ENCODE data around the gene TPGS2. TPM values are rescaled to one million over a fixed set of nuclear protein-coding genes. Genes with fewer than 3 reads are reported as not detected.

The TPGS2 gene
- total RNA-seq, 2 experiments from 2014 or later: 71.5 to 73.4 TPM

DNA sequence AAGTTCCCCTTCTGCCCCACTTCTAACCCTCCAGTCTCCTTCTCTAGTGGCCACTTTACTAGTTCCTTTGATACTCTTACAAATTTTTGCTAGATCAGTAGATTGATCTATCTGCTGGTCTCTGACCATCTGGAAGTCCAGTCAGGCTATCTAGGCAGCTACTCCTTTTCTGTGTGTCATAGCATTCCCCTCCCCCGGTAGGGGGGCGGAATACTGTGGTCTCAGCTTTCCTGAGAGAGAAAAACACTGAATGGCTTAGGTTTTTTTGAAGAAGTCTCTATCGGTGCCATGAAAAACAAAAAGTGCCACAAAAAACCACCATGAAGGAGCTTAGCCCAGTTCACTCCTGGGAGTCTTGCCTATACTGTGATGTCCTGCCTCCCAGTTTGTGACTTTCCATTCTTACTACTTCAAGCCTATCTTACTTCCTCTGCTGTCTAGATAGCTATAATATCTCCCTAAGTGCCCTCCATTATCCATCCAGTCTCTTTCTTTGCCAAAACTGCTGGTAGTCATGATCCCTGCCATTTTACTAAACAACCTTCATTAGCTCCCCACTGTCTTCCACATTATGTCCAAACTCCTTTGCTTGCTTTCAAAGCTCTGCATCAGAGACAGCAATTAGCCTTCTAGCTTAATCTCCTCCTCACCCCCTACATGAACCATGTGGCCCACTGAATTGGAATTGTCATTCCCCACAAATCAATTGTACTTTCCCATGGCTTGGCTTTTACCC lies 29.9 kb downstream of the TPGS2 start:
- Mint-ChIP-seq H3K27ac (no peak overlapping the region), H3K27me3 (ENCODE audit: low read depth) (no peaks in the 10 kb centered on the region), H3K4me1 (ENCODE audit: low read depth) (no peaks in the 10 kb centered on the region), H3K36me3 (ENCODE audit: low read depth) (peaks cover 64% of the 10 kb centered on the region), H3K9me3 (no peaks in the 10 kb centered on the region), H3K4me3 (no peak overlapping the region)
- DNase-seq: no peak
- CTCF ChIA-PET: interaction anchor here (1.5 kb wide), 1 partner anchor 10 kb away, joined by 4 read pairs; no protein-coding TSS in a partner anchor
- intact Hi-C loops (cut with micrococcal nuclease): no loop called here

DNA sequence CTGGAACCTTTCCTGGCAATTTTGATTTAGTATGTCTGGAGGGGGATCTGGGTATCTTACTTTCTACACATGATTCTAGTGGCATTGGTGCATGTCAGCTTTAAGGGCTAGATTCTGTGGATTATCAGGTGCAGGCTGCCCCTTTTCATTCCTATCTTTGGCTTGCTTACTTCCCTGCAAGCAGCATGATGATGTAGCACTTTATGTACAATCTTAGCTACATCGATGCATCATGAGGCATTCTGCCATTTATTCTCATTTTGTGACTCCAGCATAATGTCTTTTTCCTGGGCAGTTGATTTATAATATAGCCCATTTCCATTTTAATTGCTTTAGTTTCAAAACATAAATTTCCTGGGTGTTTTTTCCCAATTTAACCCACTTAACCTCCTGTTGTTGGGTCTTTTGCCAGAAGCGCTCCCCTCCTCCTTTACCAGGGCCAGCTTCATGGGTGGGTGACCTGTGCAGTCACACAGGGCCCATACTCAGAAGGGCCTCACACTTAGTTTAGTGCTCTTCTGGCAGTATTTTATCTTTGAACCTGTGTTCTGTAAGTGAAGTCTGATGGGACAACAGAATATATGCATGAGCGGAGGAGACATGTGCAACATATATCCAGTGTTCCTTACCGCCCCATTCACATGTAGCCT lies 36.0 kb downstream of the TPGS2 start:
- CTCF ChIA-PET: interaction anchor here (1.1 kb wide), 1 partner anchor 18 kb away, joined by 3 read pairs; no protein-coding TSS in a partner anchor
- no peak overlapping the region for H3K27ac Mint-ChIP-seq
- no peaks in the 10 kb centered on the region for H3K27me3 Mint-ChIP-seq (ENCODE audit: low read depth)
- DNase-seq: no peak
- H3K9me3 Mint-ChIP-seq: peaks cover 14% of the 10 kb centered on the region
- intact Hi-C loops (cut with micrococcal nuclease): no loop called here
- H3K4me1 Mint-ChIP-seq (ENCODE audit: low read depth): no peaks in the 10 kb centered on the region
- no peak overlapping the region for H3K4me3 Mint-ChIP-seq
- H3K36me3 Mint-ChIP-seq (ENCODE audit: low read depth): peaks cover 56% of the 10 kb centered on the region

DNA sequence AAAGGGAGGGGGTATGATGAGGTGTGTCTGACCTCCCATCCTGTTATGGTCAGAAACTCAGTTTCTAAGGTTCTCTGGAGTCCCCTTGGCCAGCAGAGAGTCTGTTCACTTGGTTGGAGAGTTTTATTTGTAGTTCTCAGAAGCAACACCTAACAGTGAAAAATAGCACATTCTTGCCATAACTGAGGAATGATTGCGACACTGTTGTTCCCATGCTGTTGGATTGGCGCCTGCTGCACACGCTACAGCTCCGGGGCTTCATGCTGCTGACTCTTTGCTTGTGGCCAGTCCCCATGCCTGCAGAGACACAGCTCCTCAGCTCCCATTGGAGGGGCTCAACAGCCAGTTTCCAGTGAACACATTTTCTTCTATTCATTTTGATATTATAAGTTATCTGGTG lies 42.1 kb downstream of the TPGS2 start:
- no peaks in the 10 kb centered on the region for H3K27me3 Mint-ChIP-seq (ENCODE audit: low read depth)
- no peak overlapping the region for H3K27ac Mint-ChIP-seq
- CTCF ChIA-PET: no interaction called here
- intact Hi-C loops (cut with micrococcal nuclease): no loop called here
- peaks cover 34% of the 10 kb centered on the region for H3K36me3 Mint-ChIP-seq (ENCODE audit: low read depth)
- peaks cover 14% of the 10 kb centered on the region for H3K9me3 Mint-ChIP-seq
- DNase-seq: no peak
- H3K4me3 Mint-ChIP-seq: no peak overlapping the region
- no peaks in the 10 kb centered on the region for H3K4me1 Mint-ChIP-seq (ENCODE audit: low read depth)

DNA sequence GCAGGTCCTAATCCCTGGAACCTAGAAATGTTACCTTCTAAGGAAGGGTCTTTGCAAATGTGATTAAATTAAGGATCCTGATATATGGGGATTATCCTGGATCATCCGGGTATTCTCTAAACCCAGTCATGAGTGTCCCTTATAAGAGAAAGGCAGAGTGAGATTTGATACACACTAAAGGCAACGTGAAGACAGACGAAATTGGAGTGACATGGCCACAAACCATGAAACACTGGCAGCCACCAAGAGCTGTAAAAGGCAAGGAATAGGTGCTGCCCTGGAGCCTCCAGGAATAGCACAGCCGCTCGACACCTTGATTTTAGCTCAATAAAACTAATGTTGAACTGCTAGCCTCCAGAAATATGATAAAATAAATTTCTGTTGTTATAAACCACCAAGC lies 45.0 kb downstream of the TPGS2 start:
- H3K4me3 Mint-ChIP-seq: no peak overlapping the region
- H3K4me1 Mint-ChIP-seq (ENCODE audit: low read depth): no peaks in the 10 kb centered on the region
- no peaks in the 10 kb centered on the region for H3K9me3 Mint-ChIP-seq
- no peak for DNase-seq
- intact Hi-C loops (cut with micrococcal nuclease): no loop called here
- no peak overlapping the region for H3K27ac Mint-ChIP-seq
- CTCF ChIA-PET: no interaction called here
- peaks cover 15% of the 10 kb centered on the region for H3K36me3 Mint-ChIP-seq (ENCODE audit: low read depth)
- H3K27me3 Mint-ChIP-seq (ENCODE audit: low read depth): no peaks in the 10 kb centered on the region

DNA sequence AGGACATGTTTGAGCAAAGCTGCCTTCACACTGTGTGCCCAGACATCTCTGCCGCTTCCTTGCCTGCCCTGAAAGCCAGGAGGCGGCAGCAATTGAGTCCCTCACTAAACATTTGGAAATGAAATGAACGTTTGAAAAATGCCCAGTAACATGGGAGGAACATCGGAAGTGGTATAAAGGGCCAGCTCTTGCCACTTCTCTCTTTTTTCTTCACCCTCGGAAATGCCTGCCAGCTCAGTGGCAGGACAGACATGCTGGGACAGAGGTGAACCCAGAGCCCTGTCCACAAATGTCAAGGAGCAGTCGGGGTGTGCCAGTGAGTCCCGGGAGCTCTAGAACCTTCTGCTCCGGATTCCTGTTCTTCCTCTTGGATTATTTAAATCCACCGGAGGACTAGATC lies 46.1 kb downstream of the TPGS2 start:
- DNase-seq: no peak
- H3K27me3 Mint-ChIP-seq (ENCODE audit: low read depth): no peaks in the 10 kb centered on the region
- CTCF ChIA-PET: no interaction called here
- peaks cover 12% of the 10 kb centered on the region for H3K36me3 Mint-ChIP-seq (ENCODE audit: low read depth)
- H3K9me3 Mint-ChIP-seq: no peaks in the 10 kb centered on the region
- no peak overlapping the region for H3K4me3 Mint-ChIP-seq
- no peaks in the 10 kb centered on the region for H3K4me1 Mint-ChIP-seq (ENCODE audit: low read depth)
- intact Hi-C loops (cut with micrococcal nuclease): no loop called here
- H3K27ac Mint-ChIP-seq: no peak overlapping the region

DNA sequence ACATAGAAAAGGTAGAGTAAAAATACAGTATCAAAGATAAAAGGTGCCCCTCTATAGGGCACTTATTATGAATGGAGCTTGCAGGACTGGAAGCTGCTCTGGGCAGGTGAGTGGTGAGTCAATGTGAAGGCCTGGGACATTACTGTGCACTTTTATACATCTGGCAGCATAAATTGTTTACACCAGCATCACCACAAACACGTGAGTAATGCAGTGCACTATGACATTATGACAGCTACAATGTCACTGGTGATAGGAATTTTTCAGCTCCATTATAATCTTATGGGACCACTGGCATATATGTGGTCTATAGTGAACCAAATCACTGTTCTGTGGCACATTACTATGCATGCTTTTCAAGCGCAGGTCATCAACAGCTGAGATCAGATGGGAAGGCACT lies 48.1 kb downstream of the TPGS2 start:
- no peaks in the 10 kb centered on the region for H3K4me1 Mint-ChIP-seq (ENCODE audit: low read depth)

DNA sequence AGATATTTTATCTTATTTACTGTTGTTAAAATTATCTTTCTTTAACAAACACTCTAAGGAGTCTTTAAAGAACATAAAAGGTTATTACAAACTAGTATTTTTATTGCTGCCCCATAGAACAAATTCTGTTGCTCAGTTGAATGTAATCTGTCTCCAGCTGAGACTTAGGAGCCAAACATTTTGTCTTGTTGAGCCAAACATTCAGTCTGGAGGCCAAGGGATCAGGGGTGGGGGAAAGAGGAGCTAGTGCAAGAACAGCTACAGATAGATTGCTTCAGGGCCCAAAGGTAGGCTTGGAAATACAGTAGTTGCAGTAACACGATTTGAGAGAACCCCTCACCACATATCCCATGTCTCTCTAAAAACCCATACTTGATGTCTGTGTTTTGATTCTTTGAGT lies 51.2 kb downstream of the TPGS2 start:
- Mint-ChIP-seq H3K27me3 (ENCODE audit: low read depth) (no peaks in the 10 kb centered on the region), H3K36me3 (ENCODE audit: low read depth) (no peaks in the 10 kb centered on the region), H3K27ac (no peak overlapping the region), H3K4me1 (ENCODE audit: low read depth) (no peaks in the 10 kb centered on the region), H3K9me3 (peaks cover 3% of the 10 kb centered on the region), H3K4me3 (no peak overlapping the region)
- intact Hi-C loops (cut with micrococcal nuclease): no loop called here
- DNase-seq: no peak
- CTCF ChIA-PET: interaction anchor here (0.6 to 0.9 kb wide), 2 partner anchors 31 to 932 kb away, joined by 3 read pairs; no protein-coding TSS in a partner anchor

More for the DNA sequence above, 48.1 kb downstream of the TPGS2 start:
- Mint-ChIP-seq H3K4me3 (no peak overlapping the region), H3K36me3 (ENCODE audit: low read depth) (peaks cover 5% of the 10 kb centered on the region), H3K27me3 (ENCODE audit: low read depth) (no peaks in the 10 kb centered on the region), H3K9me3 (peaks cover under 1% of the 10 kb centered on the region), H3K27ac (no peak overlapping the region)
- CTCF ChIA-PET: interaction anchor here (1.2 kb wide), 1 partner anchor 37 kb away, joined by 3 read pairs; no protein-coding TSS in a partner anchor
- DNase-seq: no peak
- intact Hi-C loops (cut with micrococcal nuclease): no loop called here

DNA sequence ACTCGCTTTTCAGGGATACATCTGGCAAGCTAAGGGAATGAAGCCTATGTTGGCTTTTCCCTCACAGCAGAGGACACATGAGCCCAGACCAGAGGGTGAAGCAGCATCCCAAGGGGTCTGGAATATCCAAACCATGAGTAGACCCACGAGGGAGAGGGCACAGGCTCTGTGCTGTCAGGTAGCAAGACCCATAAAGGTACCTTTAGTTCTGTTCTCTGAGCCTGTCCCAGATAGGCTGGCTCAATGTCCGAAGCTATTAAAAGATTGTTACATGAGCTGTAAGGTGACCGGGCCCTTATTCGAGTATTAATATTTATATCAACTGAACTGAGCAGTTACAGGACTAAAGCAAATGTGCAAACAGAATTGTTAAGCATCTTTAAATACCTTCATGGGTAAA lies 52.2 kb downstream of the TPGS2 start:
- DNase-seq: no peak
- H3K4me1 Mint-ChIP-seq (ENCODE audit: low read depth): no peaks in the 10 kb centered on the region
- H3K4me3 Mint-ChIP-seq: no peak overlapping the region
- intact Hi-C loops (cut with micrococcal nuclease): no loop called here
- H3K36me3 Mint-ChIP-seq (ENCODE audit: low read depth): no peaks in the 10 kb centered on the region
- peaks cover 3% of the 10 kb centered on the region for H3K9me3 Mint-ChIP-seq
- no peak overlapping the region for H3K27ac Mint-ChIP-seq
- CTCF ChIA-PET: interaction anchor here (0.9 kb wide), 1 partner anchor 32 kb away, joined by 3 read pairs; no protein-coding TSS in a partner anchor
- H3K27me3 Mint-ChIP-seq (ENCODE audit: low read depth): no peaks in the 10 kb centered on the region

DNA sequence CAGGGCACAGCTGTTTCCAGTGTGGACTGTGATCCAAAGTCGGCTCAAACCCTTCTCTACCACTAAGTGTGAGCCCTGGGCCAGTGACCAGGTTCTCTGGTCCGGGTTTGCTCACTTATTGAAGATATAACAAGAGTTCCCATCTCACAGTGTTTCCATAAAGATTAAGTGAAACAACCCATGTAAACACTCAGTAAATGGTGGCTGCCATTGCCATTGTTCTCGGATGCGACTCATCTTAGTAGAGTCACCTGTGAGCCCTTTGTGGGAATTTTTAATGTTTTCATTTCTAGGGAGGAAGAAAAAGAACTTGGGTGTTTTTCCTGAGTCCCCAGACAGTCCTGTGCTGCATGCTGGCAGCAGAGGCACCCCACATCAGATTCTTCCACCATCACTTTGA lies 53.4 kb downstream of the TPGS2 start:
- no peak for DNase-seq
- Mint-ChIP-seq H3K4me3 (no peak overlapping the region), H3K27ac (no peak overlapping the region), H3K36me3 (ENCODE audit: low read depth) (no peaks in the 10 kb centered on the region), H3K9me3 (peaks cover 3% of the 10 kb centered on the region), H3K27me3 (ENCODE audit: low read depth) (peaks cover 3% of the 10 kb centered on the region), H3K4me1 (ENCODE audit: low read depth) (peaks cover 3% of the 10 kb centered on the region)
- intact Hi-C loops (cut with micrococcal nuclease): no loop called here
- CTCF ChIA-PET: no interaction called here

DNA sequence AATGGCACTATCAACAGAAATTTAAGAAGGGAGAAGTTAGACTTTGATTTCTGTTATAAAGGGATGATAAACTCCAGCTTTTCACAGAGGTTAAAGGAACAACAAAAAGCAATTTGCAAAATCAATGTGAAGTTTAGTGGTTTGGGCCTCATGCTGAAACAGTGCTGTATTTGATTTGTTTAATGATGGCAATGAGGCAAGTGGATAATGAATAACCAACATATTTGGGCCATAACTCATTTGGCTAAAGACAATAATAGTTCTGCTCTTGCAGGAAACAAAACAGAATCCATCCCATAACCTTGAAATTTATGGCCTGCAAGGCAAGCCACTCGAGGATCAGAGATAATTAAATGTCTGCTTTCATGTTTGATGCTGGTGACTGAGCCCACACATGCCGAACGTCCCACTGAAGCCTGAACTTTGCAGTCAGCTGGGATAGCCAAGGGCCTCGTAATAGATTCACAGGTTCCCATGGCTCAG lies 56.5 kb downstream of the TPGS2 start:
- H3K27ac Mint-ChIP-seq: no peak overlapping the region
- H3K27me3 Mint-ChIP-seq (ENCODE audit: low read depth): peaks cover 7% of the 10 kb centered on the region
- CTCF ChIA-PET: interaction anchor here (0.6 kb wide), 2 partner anchors 16 to 346 kb away, joined by 3 read pairs; no protein-coding TSS in a partner anchor
- H3K9me3 Mint-ChIP-seq: peaks cover 3% of the 10 kb centered on the region
- no peak for DNase-seq
- intact Hi-C loops (cut with micrococcal nuclease): no loop called here
- peaks cover 3% of the 10 kb centered on the region for H3K4me1 Mint-ChIP-seq (ENCODE audit: low read depth)
- H3K4me3 Mint-ChIP-seq: no peak overlapping the region
- H3K36me3 Mint-ChIP-seq (ENCODE audit: low read depth): no peaks in the 10 kb centered on the region

DNA sequence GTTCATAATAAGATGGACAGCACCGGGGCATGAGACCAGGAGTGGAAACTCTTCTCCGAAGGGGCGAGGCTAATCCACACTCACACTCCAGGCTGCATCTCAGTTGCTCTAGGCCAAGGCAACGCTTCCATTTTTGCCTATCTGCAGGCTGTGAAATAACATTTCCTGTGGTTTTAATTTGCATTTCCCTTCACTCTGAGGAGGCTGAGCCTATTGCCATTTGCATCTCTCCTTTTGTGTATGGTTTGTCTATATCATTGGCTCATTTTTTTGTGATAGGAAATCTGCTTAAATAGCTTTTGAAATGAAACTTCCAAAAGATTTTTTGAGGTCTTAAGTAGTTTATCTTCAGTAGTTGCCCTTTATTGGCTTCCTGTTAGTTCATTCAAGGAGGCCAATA lies 57.6 kb downstream of the TPGS2 start:
- CTCF ChIA-PET: interaction anchor here (0.9 to 1.4 kb wide), 2 partner anchors 38 to 84 kb away, joined by 3 to 6 read pairs; no protein-coding TSS in a partner anchor
- H3K36me3 Mint-ChIP-seq (ENCODE audit: low read depth): no peaks in the 10 kb centered on the region
- DNase-seq: no peak
- H3K4me3 Mint-ChIP-seq: no peak overlapping the region
- peaks cover 3% of the 10 kb centered on the region for H3K9me3 Mint-ChIP-seq
- no peak overlapping the region for H3K27ac Mint-ChIP-seq
- intact Hi-C loops (cut with micrococcal nuclease): no loop called here
- peaks cover 7% of the 10 kb centered on the region for H3K27me3 Mint-ChIP-seq (ENCODE audit: low read depth)
- H3K4me1 Mint-ChIP-seq (ENCODE audit: low read depth): peaks cover 3% of the 10 kb centered on the region

DNA sequence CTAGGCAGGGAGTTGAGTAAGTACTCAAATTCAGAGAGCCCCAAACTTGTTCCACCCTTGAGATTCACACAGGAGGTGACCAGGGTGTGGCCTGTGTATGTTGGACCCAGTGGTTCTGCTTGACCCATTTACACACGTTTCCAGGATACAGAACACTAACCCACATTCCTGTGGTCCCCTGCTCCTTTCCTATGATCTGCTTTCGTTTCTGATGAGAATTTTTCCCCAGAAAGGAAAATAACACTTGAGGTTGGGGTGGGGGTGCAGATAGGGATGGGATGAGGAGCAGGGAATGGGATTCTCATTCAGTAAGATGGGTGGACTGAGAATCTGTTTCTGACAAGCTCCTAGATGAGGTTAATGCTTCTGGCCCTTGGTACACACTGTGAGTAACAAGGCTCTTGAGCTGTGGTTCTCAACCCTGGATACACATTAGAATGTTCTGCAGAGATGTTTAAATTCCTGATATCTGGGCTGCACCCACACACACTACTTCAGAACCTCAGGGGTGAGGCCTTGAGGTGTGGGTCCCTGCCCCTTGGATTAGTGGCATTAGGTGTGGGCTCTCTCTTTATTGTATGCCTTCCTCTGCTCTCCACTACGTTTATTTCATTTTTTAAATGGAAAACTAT lies 58.4 kb downstream of the TPGS2 start:
- H3K27ac Mint-ChIP-seq: no peak overlapping the region
- CTCF ChIA-PET: interaction anchor here (1.4 kb wide), 1 partner anchor 83 kb away, joined by 6 read pairs; no protein-coding TSS in a partner anchor
- no peaks in the 10 kb centered on the region for H3K9me3 Mint-ChIP-seq
- H3K4me3 Mint-ChIP-seq: no peak overlapping the region
- peaks cover 7% of the 10 kb centered on the region for H3K27me3 Mint-ChIP-seq (ENCODE audit: low read depth)
- no peaks in the 10 kb centered on the region for H3K36me3 Mint-ChIP-seq (ENCODE audit: low read depth)
- no peak for DNase-seq
- H3K4me1 Mint-ChIP-seq (ENCODE audit: low read depth): peaks cover 3% of the 10 kb centered on the region
- intact Hi-C loops (cut with micrococcal nuclease): no loop called here
